GM12864 (cell line): ENCODE measurements around the gene COX10.
"Not testable (repeated sequence)": the region's sequence is repeated elsewhere in the genome, so short reads cannot be mapped to it uniquely, and the experiment has no call there.

Experiments
- DNase-seq: peaks from one replicate; pipeline ENCODE4 v3.0.0-alpha.2; 2011; ENCODE audit warnings: low read depth
- H3K4me3 ChIP-seq: 2 replicates; pipeline ENCODE4 v1.5.1; 2011; ENCODE audit warnings: mild to moderate bottlenecking, low read depth, low read length, control low read depth
- TF ChIP-seq, protein P1 (sequence below): IDR thresholded peaks from 2 replicates; pipeline ENCODE4 v1.5.1; 2011; ENCODE audit warnings: low read depth, mild to moderate bottlenecking, moderate library complexity, low read length, control low read depth, inconsistent platforms; ENCODE audit errors: missing control alignments

The COX10 gene

DNA sequence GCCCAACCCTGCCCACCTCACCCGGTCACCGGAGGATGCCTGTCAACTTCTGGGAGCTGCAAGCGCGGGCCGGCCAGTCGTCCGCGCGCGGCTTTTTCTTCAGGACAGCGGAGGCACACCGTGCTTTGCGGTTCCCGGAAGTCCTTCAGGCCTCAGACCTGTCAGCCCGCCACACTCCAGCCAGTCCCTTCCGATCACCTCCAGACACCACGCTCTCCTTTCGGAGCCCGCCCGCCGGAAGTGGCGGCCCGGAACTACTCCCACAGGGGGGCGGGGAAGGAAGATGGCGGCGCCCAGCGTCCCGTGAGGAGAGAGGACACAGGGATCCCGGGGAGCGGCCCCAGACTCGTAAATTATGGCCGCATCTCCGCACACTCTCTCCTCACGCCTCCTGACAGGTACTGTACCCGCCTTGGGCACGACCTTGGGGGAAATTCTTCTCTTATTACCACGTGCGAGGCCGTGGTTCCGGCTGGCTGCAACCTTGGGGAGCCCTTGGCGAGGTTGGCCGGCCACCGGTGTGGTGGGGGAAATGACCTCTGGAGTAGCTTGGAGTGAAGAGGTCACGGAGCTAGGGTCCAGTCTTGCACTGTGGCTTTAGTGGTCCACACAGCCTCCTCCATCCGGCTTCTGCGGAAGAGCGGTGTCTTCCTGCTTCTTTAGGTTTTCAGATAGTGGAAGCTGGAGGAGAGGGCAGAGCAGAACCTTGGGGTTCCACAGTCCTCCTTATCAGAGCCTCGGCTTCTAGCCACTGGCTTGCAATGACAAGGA is at the start of gene COX10:
COX10 (plus strand) TSS at position 254 of the 771 bp plus-strand sequence; CDS start at position 356, 102 bp downstream.
- DNase-seq: peak; percentile 73
- TF ChIP-seq, protein P1, sequence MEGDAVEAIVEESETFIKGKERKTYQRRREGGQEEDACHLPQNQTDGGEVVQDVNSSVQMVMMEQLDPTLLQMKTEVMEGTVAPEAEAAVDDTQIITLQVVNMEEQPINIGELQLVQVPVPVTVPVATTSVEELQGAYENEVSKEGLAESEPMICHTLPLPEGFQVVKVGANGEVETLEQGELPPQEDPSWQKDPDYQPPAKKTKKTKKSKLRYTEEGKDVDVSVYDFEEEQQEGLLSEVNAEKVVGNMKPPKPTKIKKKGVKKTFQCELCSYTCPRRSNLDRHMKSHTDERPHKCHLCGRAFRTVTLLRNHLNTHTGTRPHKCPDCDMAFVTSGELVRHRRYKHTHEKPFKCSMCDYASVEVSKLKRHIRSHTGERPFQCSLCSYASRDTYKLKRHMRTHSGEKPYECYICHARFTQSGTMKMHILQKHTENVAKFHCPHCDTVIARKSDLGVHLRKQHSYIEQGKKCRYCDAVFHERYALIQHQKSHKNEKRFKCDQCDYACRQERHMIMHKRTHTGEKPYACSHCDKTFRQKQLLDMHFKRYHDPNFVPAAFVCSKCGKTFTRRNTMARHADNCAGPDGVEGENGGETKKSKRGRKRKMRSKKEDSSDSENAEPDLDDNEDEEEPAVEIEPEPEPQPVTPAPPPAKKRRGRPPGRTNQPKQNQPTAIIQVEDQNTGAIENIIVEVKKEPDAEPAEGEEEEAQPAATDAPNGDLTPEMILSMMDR: no peak
- peak within 1 kb of the TSS; percentile 88 for H3K4me3 ChIP-seq

DNA sequence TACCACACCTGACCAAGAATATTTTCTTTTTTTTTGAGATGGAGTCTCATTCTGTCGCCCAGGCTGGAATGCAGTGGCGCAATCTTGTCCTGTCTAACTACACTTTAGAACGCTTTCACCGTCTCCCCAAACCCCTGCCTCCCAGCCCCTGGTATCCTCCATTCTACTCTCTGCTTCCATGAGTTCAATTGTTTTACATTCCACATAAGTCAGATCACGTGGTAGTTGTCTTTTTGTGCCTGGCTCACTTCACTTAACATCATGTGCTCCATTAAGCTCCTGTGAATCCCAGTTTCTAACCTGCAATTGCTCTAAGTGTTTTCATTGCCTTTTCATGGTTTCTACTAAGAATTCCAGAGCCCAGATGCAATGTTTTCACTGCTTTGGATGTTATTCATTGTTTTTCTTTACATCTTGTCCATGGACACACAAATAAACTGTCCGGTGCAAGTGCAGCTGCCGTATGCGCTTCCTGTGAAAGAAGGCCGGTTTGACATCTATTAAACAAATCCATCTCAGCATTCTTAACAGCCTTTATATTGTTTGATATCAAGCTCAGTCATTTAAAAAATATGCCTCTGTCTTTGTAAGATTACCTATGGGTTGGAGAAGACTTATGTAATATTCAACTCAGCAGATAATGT is 47.5 kb upstream of the COX10 start:
- H3K4me3 ChIP-seq, DNase-seq: not testable (repeated sequence)

DNA sequence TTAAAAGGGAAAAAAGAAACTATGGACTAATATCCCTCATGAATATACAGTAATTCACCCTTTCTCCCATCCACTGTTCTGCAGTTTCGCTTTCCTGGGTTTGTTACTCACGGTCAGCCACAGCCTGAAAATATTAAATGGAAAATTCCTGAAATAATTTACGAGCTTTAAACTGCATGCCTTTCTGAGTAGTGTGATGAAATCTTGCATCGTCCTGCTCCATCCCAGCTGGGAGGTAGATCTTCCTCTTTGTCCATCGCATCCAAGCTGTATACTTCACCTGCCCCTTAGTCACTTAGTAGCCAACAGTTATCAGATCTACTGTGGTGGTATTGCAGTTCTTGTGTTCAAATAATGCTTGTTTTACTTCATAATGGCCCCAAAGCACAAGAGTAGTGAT is 39.5 kb upstream of the COX10 start:
- H3K4me3 ChIP-seq, DNase-seq: not testable (repeated sequence)

DNA sequence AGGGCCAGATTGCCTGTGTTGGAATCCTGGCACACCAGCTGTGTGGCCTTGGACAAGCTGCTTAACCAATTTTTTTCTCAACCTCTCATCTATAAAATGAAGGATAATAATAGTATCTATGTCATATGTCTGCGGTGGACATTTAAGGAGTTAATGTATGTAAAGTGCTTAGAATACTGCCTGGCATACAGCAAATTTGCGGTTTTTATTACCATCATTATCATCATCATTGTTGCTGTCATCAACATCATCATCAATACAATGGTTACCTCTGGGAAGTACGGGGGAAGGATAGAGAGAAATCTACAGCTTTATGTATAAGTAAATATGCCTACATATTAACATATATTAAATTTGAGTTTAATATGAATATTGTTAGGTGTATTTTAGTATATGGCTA is 37.1 kb upstream of the COX10 start:
- no peak for DNase-seq
- TF ChIP-seq, protein P1: no peak
- no peak overlapping the region for H3K4me3 ChIP-seq

DNA sequence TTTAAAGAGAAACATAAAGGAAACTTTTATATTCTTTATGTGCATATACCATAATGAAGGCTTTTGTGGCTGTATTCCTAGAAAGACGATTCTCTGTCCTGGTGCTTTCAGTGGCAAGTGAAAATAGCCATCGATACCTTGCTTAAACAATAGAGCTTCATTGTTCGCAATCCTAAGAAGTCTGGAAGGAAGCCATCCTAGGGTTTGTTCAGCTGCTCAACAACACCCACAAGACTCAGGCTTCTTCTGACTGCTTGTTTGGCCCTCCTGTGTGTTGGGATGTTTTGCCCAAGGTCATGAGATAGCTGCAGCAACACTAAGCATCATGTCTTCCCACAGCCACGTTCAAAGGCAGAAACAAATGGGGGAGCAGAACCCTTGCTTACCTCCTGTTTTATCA is 36.1 kb upstream of the COX10 start:
- no peak for DNase-seq
- H3K4me3 ChIP-seq: no peak overlapping the region
- TF ChIP-seq, protein P1: no peak

DNA sequence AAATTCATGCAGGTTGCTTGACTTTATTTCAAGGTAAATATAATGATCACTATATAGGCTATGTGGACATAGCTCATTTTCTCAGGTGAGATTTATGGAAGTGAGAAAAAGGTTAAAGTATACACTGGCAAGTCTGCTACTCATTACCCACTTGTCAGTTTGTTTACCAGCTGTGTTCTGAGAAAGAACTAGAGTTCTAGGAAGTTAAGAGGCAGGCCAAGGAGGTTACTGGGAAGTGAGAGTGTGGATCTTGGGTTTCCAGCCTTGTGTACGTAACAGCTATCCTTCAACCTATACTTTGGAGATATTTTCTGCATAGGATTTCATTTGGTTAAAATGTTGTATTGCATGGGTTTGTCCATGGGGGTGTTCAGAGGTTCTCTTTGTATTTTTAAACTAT is 31.9 kb upstream of the COX10 start:
- no peak for DNase-seq
- no peak overlapping the region for H3K4me3 ChIP-seq
- TF ChIP-seq, protein P1: no peak

DNA sequence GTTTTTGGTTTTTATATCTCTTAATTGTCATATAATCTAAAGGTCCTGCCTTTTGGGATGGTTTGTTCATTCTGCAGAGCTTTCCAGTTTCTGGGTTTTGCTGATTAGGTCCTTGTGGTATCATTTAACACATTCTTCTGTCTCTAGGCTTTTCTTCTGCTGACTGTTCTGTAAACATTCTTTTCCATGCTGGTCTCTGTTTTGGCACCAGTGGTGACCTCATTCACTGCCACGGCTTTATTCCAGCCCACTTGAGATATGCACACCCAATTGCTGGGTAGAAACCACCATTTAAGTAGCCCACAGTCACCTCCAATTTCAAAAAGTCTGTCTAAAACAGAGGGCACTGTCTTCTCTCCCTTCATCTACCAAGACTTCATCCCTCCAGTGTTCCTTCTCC is 31.1 kb upstream of the COX10 start:
- no peak for DNase-seq
- TF ChIP-seq, protein P1: no peak
- no peak overlapping the region for H3K4me3 ChIP-seq

DNA sequence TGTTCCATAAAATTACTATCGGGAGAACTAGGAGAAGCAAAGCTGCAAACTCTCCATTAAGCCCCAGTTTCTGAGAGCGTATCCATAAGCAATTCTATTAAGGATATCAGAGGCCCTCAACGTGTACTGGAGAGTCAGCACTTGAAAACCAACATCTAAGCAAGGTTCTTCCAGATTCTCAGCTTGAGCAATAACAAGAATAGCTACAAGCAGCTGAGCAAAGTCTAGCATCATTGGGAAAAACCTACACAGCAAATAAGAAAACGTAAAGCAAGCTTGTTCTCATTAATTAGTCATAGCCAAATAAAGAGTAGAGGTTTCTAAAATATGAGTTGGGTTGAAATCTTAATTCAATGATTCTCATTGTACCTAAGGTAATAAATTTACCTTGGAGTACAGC is 26.9 kb upstream of the COX10 start:
- H3K4me3 ChIP-seq: no peak overlapping the region
- TF ChIP-seq, protein P1: no peak
- no peak for DNase-seq
